Effector memory CD8-positive, alpha-beta T cell (primary cell): ENCODE data around the gene MTO1.
"Not testable (repeated sequence)": the region's sequence is repeated elsewhere in the genome, so short reads cannot be mapped to it uniquely, and the experiment has no call there.

ENCODE experiments used
- ATAC-seq: fragments of 150-1000 bp; cut with Tn5 transposase; replicated peaks from 2 replicates; pipeline ENCODE4 v1.10.0; 2021; ENCODE audit warnings: mild to moderate bottlenecking, moderate library complexity
- DNase-seq, 3 experiments: peaks; one replicate each; pipeline ENCODE4 v3.0.0; 2021
- H3K27ac Mint-ChIP-seq, 2 donors: one replicate each; pipeline ENCODE4 v1.8.0; 2022; ENCODE audit warnings: mild to moderate bottlenecking in 2 of 2, mixed read lengths in 2 of 2, moderate library complexity in 2 of 2
- H3K27me3 Mint-ChIP-seq, 2 donors: one replicate each; pipeline ENCODE4 v1.8.0; 2022; ENCODE audit warnings: mixed read lengths in 2 of 2
- H3K36me3 Mint-ChIP-seq: one replicate; pipeline ENCODE4 v1.8.0; 2022; ENCODE audit warnings: mild to moderate bottlenecking, moderate library complexity, mixed read lengths; ENCODE audit not compliant: insufficient read depth
- H3K4me1 Mint-ChIP-seq, 2 donors: one replicate each; pipeline ENCODE4 v1.8.0; 2022; ENCODE audit warnings: low read depth in 2 of 2, mixed read lengths in 2 of 2
- H3K4me3 Mint-ChIP-seq, 2 donors: one replicate each; pipeline ENCODE4 v1.8.0; 2022; ENCODE audit warnings: mild to moderate bottlenecking in 2 of 2, mixed read lengths in 2 of 2, moderate library complexity in 2 of 2
- H3K9me3 Mint-ChIP-seq, 2 donors: one replicate each; pipeline ENCODE4 v1.8.0; 2022; ENCODE audit warnings: mixed read lengths in 2 of 2
- total RNA-seq, 9 experiments: gene quantifications; one replicate each; lab custom pipeline; 2026; lab: John Stamatoyannopoulos, UW

MTO1 gene, protein sequence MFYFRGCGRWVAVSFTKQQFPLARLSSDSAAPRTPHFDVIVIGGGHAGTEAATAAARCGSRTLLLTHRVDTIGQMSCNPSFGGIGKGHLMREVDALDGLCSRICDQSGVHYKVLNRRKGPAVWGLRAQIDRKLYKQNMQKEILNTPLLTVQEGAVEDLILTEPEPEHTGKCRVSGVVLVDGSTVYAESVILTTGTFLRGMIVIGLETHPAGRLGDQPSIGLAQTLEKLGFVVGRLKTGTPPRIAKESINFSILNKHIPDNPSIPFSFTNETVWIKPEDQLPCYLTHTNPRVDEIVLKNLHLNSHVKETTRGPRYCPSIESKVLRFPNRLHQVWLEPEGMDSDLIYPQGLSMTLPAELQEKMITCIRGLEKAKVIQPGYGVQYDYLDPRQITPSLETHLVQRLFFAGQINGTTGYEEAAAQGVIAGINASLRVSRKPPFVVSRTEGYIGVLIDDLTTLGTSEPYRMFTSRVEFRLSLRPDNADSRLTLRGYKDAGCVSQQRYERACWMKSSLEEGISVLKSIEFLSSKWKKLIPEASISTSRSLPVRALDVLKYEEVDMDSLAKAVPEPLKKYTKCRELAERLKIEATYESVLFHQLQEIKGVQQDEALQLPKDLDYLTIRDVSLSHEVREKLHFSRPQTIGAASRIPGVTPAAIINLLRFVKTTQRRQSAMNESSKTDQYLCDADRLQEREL
- total RNA-seq, result 56.3 to 127 (median 70.6) reads per million in 9 experiments

DNA sequence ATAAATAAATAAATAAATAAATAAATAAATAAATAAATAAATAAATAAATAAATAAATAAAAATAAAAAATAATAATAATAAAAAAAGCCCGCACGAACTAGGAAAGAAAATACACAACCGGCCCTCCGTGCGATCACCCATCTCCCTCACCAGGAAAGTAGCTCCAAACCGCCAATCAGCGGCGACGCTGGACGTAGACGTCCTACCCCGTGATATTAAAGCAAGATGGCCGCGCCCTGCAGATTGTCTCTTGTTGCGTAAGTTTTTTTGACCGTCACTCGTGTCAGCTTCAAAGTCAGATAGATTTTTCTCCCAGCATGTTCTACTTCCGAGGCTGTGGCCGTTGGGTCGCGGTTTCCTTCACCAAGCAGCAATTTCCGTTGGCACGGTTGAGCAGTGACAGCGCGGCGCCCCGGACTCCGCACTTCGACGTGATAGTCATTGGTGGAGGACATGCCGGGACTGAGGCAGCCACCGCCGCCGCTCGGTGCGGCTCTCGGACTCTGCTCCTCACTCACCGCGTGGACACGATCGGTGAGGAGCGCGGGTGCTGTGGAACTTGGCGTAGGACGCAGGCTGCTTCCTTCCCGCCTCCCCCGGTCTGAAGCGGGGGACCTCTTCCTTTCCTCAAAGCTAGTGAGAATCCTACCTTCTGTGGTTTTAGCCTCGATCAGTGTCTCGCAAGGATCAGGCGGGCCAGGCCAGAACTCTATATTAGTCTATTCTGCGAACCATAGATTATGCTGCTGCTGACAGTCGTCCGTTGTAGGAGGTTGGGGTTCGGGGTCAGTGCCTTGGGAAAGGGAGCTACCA lies at the start of gene MTO1:
Gene MTO1, plus strand, starts transcription at position 201 of the 814 bp plus-strand sequence. Its CDS starts 118 bp downstream, at position 319.
- ATAC-seq (peak; percentile 89), DNase-seq (peak; percentile 78 to 80 (median 78))
- H3K36me3 Mint-ChIP-seq, result peaks cover 44% of the 10 kb centered on the region
- H3K4me1 Mint-ChIP-seq, result peaks cover 21 to 22% of the 10 kb centered on the region in 2 donors
- no peaks in the 10 kb centered on the region for H3K9me3 Mint-ChIP-seq
- peak within 1 kb of the TSS; percentile 88 for H3K4me3 Mint-ChIP-seq
- H3K27me3 Mint-ChIP-seq, result no peaks in the 10 kb centered on the region
- peak within 1 kb of the TSS; percentile 96 to 98 for H3K27ac Mint-ChIP-seq

GRCh38 chr6:73413102-73413501 lies 48.4 kb upstream of the MTO1 start:
- H3K4me1 Mint-ChIP-seq, result peaks cover 3 to 8% of the 10 kb centered on the region in 2 donors
- H3K27ac Mint-ChIP-seq, result no peak overlapping the region
- H3K9me3 Mint-ChIP-seq, result no peaks in the 10 kb centered on the region
- H3K4me3 Mint-ChIP-seq, result no peak overlapping the region
- no peak for ATAC-seq
- DNase-seq, result no peak
- peaks cover 10% of the 10 kb centered on the region for H3K36me3 Mint-ChIP-seq
- no peaks in the 10 kb centered on the region for H3K27me3 Mint-ChIP-seq

- H3K9me3 Mint-ChIP-seq, result no peaks in the 10 kb centered on the region
- H3K36me3 Mint-ChIP-seq, result peaks cover 7% of the 10 kb centered on the region
- H3K27me3 Mint-ChIP-seq, result no peaks in the 10 kb centered on the region
- peak overlapping the region; percentile 40 to 44 for H3K4me3 Mint-ChIP-seq
- DNase-seq (no peak), ATAC-seq (no peak)
- peak overlapping the region; percentile 73 to 86 for H3K27ac Mint-ChIP-seq
- peaks cover 18 to 24% of the 10 kb centered on the region in 2 donors for H3K4me1 Mint-ChIP-seq
Measured at GRCh38 chr6:73418081-73418741, 43.3 kb upstream of the MTO1 start.

DNA sequence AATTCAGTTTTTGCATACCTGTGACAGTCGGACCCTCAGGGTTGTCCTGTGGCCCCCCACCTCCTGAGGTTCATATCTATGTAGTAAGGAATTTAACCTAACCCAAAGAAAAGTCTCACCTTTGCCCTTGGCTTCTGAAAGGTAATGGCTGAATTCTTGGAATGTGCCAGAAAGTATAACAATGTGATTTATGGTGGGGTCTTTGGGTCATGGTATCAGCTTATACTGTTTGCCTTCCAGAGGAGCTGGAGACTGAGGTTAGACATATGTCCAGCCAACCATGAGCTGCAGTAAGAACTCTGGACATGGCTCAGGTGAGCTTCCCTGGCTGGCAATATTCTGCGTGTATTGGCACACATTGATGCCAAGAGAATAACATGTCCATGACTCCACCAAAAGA lies 40.0 kb upstream of the MTO1 start:
- Mint-ChIP-seq H3K4me3 (peak overlapping the region; percentile 57 to 63), H3K27ac (peak overlapping the region; percentile 93 to 98), H3K4me1 (peaks cover 18 to 23% of the 10 kb centered on the region in 2 donors), H3K9me3 (no peaks in the 10 kb centered on the region), H3K27me3 (no peaks in the 10 kb centered on the region), H3K36me3 (peaks cover 30% of the 10 kb centered on the region)
- ATAC-seq (no peak), DNase-seq (no peak)

- H3K4me3 Mint-ChIP-seq, result no peak overlapping the region
- no peaks in the 10 kb centered on the region for H3K9me3 Mint-ChIP-seq
- DNase-seq (no peak), ATAC-seq (no peak)
- peaks cover 74% of the 10 kb centered on the region for H3K36me3 Mint-ChIP-seq
- H3K27me3 Mint-ChIP-seq, result no peaks in the 10 kb centered on the region
- peaks cover 2 to 15% of the 10 kb centered on the region in 2 donors for H3K4me1 Mint-ChIP-seq
- no peak overlapping the region for H3K27ac Mint-ChIP-seq
Measured at GRCh38 chr6:73435236-73435635, 26.3 kb upstream of the MTO1 start.

- no peak for ATAC-seq
- Mint-ChIP-seq H3K4me1 (peaks cover 22 to 42% of the 10 kb centered on the region in 2 donors), H3K27ac (peak overlapping the region; percentile 24 to 83)
Measured at GRCh38 chr6:73443555-73443954, 18.0 kb upstream of the MTO1 start.

DNA sequence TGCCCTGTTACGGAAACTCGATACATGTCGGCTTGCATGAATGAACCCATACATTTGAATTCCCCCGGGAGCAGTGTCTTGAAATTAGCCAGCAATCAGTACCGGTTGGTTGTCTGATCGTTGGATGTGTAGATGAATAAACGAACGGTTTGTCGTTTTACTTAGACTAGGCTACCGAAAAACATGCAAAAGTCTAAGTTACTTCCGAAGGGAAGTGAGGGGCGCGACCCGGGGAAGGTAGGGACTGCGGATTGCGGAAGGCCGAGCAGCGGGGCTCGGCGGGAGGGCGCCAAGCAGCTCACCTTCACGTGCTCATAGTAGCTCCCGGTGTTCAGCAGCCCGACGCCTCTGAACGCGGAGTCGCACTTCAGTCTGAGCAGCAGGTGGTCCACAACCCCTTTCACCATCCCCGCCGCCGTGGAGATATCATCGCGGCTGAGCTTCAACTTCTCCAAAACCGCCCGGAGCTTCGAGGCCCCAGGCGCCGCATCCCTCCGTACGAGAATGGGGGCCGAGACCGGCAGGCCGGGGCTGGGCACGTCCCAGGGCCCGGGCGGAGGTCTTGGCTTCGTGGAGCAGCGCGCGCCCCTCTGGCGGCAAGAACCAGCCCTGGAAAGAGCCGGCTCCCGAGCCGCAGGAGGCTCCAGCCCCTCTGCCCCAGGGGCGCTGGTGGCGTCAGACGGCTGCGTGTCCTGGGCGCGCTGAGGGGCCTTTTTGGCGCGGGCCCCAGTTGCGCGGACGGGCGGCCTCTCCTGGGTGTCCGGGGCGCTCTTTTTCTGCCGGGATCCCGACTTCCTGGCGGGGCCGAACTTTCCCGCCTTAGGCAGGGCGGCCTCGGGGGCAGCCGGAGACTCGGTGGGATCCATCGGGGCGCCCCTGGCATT lies 10.1 kb upstream of the MTO1 start:
- no peaks in the 10 kb centered on the region for H3K27me3 Mint-ChIP-seq
- H3K36me3 Mint-ChIP-seq, result peaks cover 55% of the 10 kb centered on the region
- H3K4me1 Mint-ChIP-seq, result peaks cover 13 to 32% of the 10 kb centered on the region in 2 donors
- peak overlapping the region; percentile 95 to 98 for H3K27ac Mint-ChIP-seq
- H3K9me3 Mint-ChIP-seq, result no peaks in the 10 kb centered on the region
- DNase-seq (peak; percentile 10 to 30 (median 22)), ATAC-seq (peak; percentile 55)
- peak overlapping the region; percentile 80 to 94 for H3K4me3 Mint-ChIP-seq

More at GRCh38 chr6:73443555-73443954, 18.0 kb upstream of the MTO1 start:
- H3K9me3 Mint-ChIP-seq, result no peaks in the 10 kb centered on the region
- no peak for DNase-seq
- H3K36me3 Mint-ChIP-seq, result peaks cover 70% of the 10 kb centered on the region
- H3K27me3 Mint-ChIP-seq, result no peaks in the 10 kb centered on the region
- no peak overlapping the region for H3K4me3 Mint-ChIP-seq

GRCh38 chr6:73452107-73452461 lies 9.5 kb upstream of the MTO1 start, which contains the start of gene CGAS:
Gene CGAS (minus strand): TSS chr6:73452297. CDS start chr6:73452181, 116 bp downstream.
- Mint-ChIP-seq H3K9me3 (no peaks in the 10 kb centered on the region), H3K36me3 (peaks cover 49% of the 10 kb centered on the region), H3K4me1 (peaks cover 13 to 32% of the 10 kb centered on the region in 2 donors), H3K27me3 (no peaks in the 10 kb centered on the region), H3K4me3 (peak within 1 kb of the TSS; percentile 80 to 94), H3K27ac (peak within 1 kb of the TSS; percentile 95 to 98)
- ATAC-seq (peak; percentile 86), DNase-seq (peak; percentile 67 to 71 (median 68))

- DNase-seq (no peak), ATAC-seq (no peak)
- Mint-ChIP-seq H3K4me1 (peaks cover 4 to 9% of the 10 kb centered on the region in 2 donors), H3K9me3 (no peaks in the 10 kb centered on the region), H3K4me3 (no peak overlapping the region), H3K27ac (peak overlapping the region in 1 of 2 donors; percentile 25), H3K36me3 (peaks cover 19% of the 10 kb centered on the region), H3K27me3 (no peaks in the 10 kb centered on the region)
Measured at GRCh38 chr6:73455865-73456629, 5.5 kb upstream of the MTO1 start.

DNA sequence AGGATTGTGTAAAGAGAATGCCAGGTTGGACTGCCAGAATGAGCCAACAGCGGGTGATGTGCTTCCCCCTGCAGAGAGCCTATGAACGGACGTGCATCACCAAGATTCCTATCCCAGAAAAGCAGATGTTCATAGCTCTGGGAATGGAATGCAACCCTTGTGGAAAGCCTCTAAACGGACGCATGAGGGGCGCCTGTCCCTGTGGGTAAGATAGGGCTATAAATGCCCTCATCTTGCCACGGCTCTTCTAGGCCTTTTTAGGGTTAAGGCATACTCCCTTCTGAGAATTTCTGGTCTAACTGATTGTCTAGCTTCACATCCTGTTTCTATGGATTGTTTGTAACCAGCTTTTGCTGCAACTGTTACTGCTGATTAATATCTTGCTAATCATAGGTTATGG lies 2.1 kb upstream of the MTO1 start:
- Mint-ChIP-seq H3K4me1 (peaks cover 15 to 16% of the 10 kb centered on the region in 2 donors), H3K36me3 (peaks cover 27% of the 10 kb centered on the region), H3K27ac (peak overlapping the region; percentile 71 to 98), H3K4me3 (peak overlapping the region in 1 of 2 donors; percentile 12)
- not testable (repeated sequence) for H3K9me3 Mint-ChIP-seq, H3K27me3 Mint-ChIP-seq, DNase-seq, ATAC-seq

DNA sequence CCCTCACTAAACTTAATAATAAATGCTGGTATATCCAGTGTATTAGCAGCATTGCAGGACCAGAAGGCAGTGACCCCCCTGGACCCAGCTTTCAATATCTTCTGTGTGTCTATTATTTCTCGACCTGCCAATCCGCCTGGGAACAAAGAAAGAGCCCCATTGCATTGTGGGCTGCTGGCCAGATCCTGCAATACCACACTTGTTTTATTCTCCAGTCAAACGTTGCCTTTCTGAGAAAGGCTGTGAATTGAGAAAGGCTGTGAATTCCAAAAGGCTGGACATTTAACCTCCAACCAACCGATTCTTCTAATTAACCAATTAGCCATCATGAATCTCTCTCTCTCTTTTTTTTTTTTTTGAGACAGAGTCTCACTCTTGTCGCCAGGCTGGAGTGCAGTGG lies 1.5 kb upstream of the MTO1 start:
- no peak for ATAC-seq
- H3K36me3 Mint-ChIP-seq, result peaks cover 28% of the 10 kb centered on the region
- no peak for DNase-seq
- no peaks in the 10 kb centered on the region for H3K9me3 Mint-ChIP-seq
- H3K27ac Mint-ChIP-seq, result peak overlapping the region; percentile 71 to 98
- H3K4me1 Mint-ChIP-seq, result peaks cover 15 to 16% of the 10 kb centered on the region in 2 donors
- peak overlapping the region; percentile 88 for H3K4me3 Mint-ChIP-seq
- H3K27me3 Mint-ChIP-seq, result no peaks in the 10 kb centered on the region
